ENCODE results near the gene NUAK2. TPM values are rescaled to one million over a fixed set of nuclear protein-coding genes. Genes with fewer than 3 reads are reported as not detected.

NUAK2 gene
- total and polyA plus RNA-seq, 2 donors from 2014 or later: 15.1 to 19.4 TPM

DNA sequence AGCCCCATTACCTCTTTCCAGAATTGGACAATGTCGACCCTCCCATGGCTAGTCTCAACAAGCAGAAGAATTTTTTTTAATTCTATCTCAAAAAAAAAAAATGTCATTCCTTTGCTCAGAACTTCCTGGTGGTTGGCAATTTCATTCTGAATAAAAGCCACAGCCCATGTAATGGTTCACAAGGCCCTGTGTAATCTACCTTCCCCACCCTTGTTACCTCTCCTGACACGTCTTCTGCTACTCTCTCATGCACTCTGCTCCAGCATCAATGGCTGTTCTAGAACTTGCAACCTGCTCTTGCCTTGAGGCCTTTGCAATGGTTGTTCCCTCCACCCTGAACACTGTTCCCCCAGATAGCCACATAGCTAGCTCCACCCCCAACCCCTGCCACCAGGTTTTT, 25.4 kb downstream of the NUAK2 start:
- FAIRE-seq (no peak), DNase-seq (no peak)
- Histone ChIP-seq H3K27me3 (ENCODE audit: control insufficient read depth, insufficient read depth, low read length) (no peaks in the 10 kb centered on the region), H3K36me3 (ENCODE audit: control insufficient read depth in 2 of 3, insufficient read depth in 3 of 3, low read length in 3 of 3) (no peaks in the 10 kb centered on the region), H3K9me3 (ENCODE audit: control insufficient read depth in 2 of 3, insufficient read depth in 1 of 3, low read length in 3 of 3) (no peaks in the 10 kb centered on the region), H3K4me1 (ENCODE audit: control insufficient read depth in 2 of 3, insufficient read depth in 2 of 3, low read depth in 1 of 3, low read length in 3 of 3) (peaks cover 5 to 48% (median 30%) of the 10 kb centered on the region in 3 donors), H3K9ac (ENCODE audit: low read length in 3 of 3) (no peak overlapping the region), H3K27ac (ENCODE audit: low read depth in 2 of 2, low read length in 2 of 2) (no peak overlapping the region), H3K4me3 (ENCODE audit: low read length in 3 of 3) (no peak overlapping the region)
- intact Hi-C loops (cut with DNase I): no loop called here
- TF ChIP-seq, protein P1, sequence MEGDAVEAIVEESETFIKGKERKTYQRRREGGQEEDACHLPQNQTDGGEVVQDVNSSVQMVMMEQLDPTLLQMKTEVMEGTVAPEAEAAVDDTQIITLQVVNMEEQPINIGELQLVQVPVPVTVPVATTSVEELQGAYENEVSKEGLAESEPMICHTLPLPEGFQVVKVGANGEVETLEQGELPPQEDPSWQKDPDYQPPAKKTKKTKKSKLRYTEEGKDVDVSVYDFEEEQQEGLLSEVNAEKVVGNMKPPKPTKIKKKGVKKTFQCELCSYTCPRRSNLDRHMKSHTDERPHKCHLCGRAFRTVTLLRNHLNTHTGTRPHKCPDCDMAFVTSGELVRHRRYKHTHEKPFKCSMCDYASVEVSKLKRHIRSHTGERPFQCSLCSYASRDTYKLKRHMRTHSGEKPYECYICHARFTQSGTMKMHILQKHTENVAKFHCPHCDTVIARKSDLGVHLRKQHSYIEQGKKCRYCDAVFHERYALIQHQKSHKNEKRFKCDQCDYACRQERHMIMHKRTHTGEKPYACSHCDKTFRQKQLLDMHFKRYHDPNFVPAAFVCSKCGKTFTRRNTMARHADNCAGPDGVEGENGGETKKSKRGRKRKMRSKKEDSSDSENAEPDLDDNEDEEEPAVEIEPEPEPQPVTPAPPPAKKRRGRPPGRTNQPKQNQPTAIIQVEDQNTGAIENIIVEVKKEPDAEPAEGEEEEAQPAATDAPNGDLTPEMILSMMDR (IDR thresholded peaks at IDR 0.05; ENCODE audit: borderline replicate concordance, extremely low read depth, insufficient read depth): no peak

DNA sequence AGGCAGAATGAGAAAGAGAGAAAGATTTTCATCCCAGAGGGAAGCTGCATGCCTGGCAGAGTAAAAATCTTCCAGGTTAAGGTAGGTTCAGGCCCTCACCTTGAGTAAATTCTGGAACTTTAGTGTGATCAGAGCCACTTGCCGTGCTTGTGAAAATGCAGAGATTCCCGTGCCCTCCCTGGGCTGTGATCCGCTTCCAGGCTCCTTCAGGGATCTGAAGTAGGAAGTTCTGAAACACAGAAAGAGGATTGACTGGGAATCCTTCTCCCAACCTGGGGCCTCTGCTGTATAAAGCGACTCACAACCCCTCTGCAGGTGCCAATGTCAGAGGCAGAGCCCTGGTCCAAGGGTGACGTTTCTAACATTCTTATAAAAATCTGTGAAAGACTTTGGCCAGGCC, 26.6 kb downstream of the NUAK2 start:
- Histone ChIP-seq H3K36me3 (ENCODE audit: control insufficient read depth in 2 of 3, insufficient read depth in 3 of 3, low read length in 3 of 3) (no peaks in the 10 kb centered on the region), H3K27me3 (ENCODE audit: control insufficient read depth, insufficient read depth, low read length) (no peaks in the 10 kb centered on the region), H3K27ac (ENCODE audit: low read depth in 2 of 2, low read length in 2 of 2) (peak overlapping the region; percentile 87 to 94), H3K9ac (ENCODE audit: low read length in 3 of 3) (peak overlapping the region in 1 of 3 donors; percentile 77), H3K9me3 (ENCODE audit: control insufficient read depth in 2 of 3, insufficient read depth in 1 of 3, low read length in 3 of 3) (no peaks in the 10 kb centered on the region), H3K4me3 (ENCODE audit: low read length in 3 of 3) (no peak overlapping the region), H3K4me1 (ENCODE audit: control insufficient read depth in 2 of 3, insufficient read depth in 2 of 3, low read depth in 1 of 3, low read length in 3 of 3) (peaks cover 0 to 44% (median 28%) of the 10 kb centered on the region in 3 donors)
- intact Hi-C loops (cut with DNase I): no loop called here
- TF ChIP-seq, protein P1 (IDR thresholded peaks at IDR 0.05; ENCODE audit: borderline replicate concordance, extremely low read depth, insufficient read depth): no peak
- no peak for FAIRE-seq
- no peak for DNase-seq

DNA sequence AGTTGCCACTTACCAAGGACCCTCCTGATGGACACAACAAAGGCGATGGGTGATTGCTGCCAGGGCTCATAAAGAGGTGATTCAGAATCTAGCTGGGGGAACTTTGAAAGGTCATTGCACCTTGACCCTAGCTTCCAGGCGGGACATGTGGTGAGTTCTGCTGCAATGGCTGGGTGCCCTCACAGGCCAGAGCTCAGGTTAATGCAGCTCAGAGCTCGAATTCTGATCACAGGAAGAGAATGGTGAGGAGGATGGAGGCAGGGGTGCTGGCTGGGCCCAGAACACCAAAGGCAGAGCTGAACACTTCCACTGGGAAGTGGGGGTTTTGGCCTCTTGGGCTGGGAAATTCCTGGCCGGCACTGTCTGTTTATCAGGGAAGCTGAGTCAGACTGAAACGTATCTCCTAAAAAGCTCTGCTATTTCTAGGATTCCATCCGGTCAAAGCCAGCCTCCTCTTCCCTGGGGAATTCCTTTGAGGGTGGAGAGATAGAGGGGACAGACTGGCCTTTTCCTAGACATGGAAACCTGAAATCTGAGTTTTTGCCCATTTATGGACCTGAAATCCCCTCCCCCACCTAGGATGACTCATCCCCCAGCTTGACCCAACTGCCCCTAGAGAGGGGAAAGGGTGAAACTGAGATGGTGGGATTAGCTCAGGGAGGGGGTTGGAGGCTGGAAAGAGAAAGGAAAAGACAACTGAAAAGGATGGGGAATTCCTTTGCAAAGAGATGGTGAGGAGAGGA, 27.2 kb downstream of the NUAK2 start:
- Histone ChIP-seq H3K4me3 (ENCODE audit: low read length in 3 of 3) (no peak overlapping the region), H3K9ac (ENCODE audit: low read length in 3 of 3) (peak overlapping the region in 1 of 3 donors; percentile 77), H3K9me3 (ENCODE audit: control insufficient read depth in 2 of 3, insufficient read depth in 1 of 3, low read length in 3 of 3) (no peaks in the 10 kb centered on the region), H3K27ac (ENCODE audit: low read depth in 2 of 2, low read length in 2 of 2) (peak overlapping the region; percentile 87 to 94), H3K4me1 (ENCODE audit: control insufficient read depth in 2 of 3, insufficient read depth in 2 of 3, low read depth in 1 of 3, low read length in 3 of 3) (peaks cover 0 to 44% (median 27%) of the 10 kb centered on the region in 3 donors), H3K36me3 (ENCODE audit: control insufficient read depth in 2 of 3, insufficient read depth in 3 of 3, low read length in 3 of 3) (no peaks in the 10 kb centered on the region), H3K27me3 (ENCODE audit: control insufficient read depth, insufficient read depth, low read length) (no peaks in the 10 kb centered on the region)
- DNase-seq (peak; percentile 48 to 90 (median 68)), FAIRE-seq (no peak)
- TF ChIP-seq, protein P1 (IDR thresholded peaks at IDR 0.05; ENCODE audit: borderline replicate concordance, extremely low read depth, insufficient read depth): no peak
- intact Hi-C loops (cut with DNase I): no loop called here
